Endothelial cell of umbilical vein (primary cell): Measurements from ENCODE around the gene XRRA1. TPM values are rescaled to one million over a fixed set of nuclear protein-coding genes. Genes with fewer than 3 reads are reported as not detected.

ENCODE experiments used
- BruUV-seq: library from RNA; stranded (reverse); fragments of 400-500 nt; replicated peaks from 2 replicates; lab custom pipeline; 2021; lab: Mats Ljungman, UMichigan
- CTCF ChIA-PET: fragments of 300-600, 350-600 bp; sonication (Branson Sonifier 250); formaldehyde crosslinking; loops from one replicate; lab custom pipeline; 2021; ENCODE audit warnings: antibody characterized with exemption, inconsistent platforms; lab: Charles Lee
- POLR2A ChIA-PET: fragments of 300-600, 350-600 bp; sonication (Branson Sonifier 250); formaldehyde crosslinking; loops from one replicate; lab custom pipeline; 2021; ENCODE audit warnings: antibody characterized with exemption, inconsistent platforms; lab: Charles Lee
- DNase-seq: peaks from one replicate; pipeline ENCODE4 v3.0.0-alpha.2; 2011; ENCODE audit warnings: low read depth, low spot score
- FAIRE-seq: peaks from 2 replicates; lab custom pipeline; 2011; peaks lifted over from hg19 to GRCh38; lab: Jason Lieb, UNC
- H2AFZ ChIP-seq: 2 replicates; pipeline ENCODE4 v1.6.0; 2012; ENCODE audit warnings: low read depth, low read length, control low read depth, inconsistent platforms
- H3K27ac ChIP-seq: 2 replicates; pipeline ENCODE4 v1.5.1; 2011; ENCODE audit warnings: low read depth, mild to moderate bottlenecking, control low read depth, low read length, moderate library complexity; ENCODE audit not compliant: insufficient read depth
- H3K27me3 ChIP-seq, 2 experiments: 2 replicates each; pipeline versions ENCODE4 v1.6.0 to v1.6.1; 2011; ENCODE audit warnings: low read length in 2 of 2, mixed read lengths in 1 of 2; ENCODE audit not compliant: control insufficient read depth in 2 of 2, insufficient read depth in 2 of 2
- H3K36me3 ChIP-seq, 2 experiments: 2 replicates in 1 of 2; 3 replicates in 1 of 2; pipeline ENCODE4 v1.5.1; 2011; ENCODE audit warnings: low read length in 2 of 2, mild to moderate bottlenecking in 1 of 2, moderate library complexity in 1 of 2; ENCODE audit not compliant: control insufficient read depth in 2 of 2, insufficient read depth in 2 of 2; ENCODE audit errors: extremely low read depth in 1 of 2
- H3K4me1 ChIP-seq: 3 replicates; pipeline ENCODE4 v1.5.1; 2011; ENCODE audit warnings: mild to moderate bottlenecking, low read length; ENCODE audit not compliant: control insufficient read depth, insufficient read depth; ENCODE audit errors: extremely low read depth
- H3K4me2 ChIP-seq: 2 replicates; pipeline ENCODE4 v1.6.1; 2011; ENCODE audit warnings: low read length, control low read depth, mixed read lengths; ENCODE audit not compliant: insufficient read depth
- H3K4me3 ChIP-seq, 3 experiments: fragments of 200-600 bp in 1 of 3; sonication (generic), shearing (Covaris generic) in 1 of 3; replicated peaks in 1 of 3; 2 replicates each; pipeline ENCODE4 v1.5.1; 2011 to 2016; ENCODE audit warnings: control low read depth in 3 of 3, low read length in 3 of 3, mild to moderate bottlenecking in 2 of 3, inconsistent platforms in 1 of 3, low read depth in 1 of 3, moderate library complexity in 1 of 3; ENCODE audit not compliant: insufficient read depth in 1 of 3
- H3K79me2 ChIP-seq: 2 replicates; pipeline ENCODE4 v1.6.0; 2012; ENCODE audit warnings: low read length, inconsistent platforms; ENCODE audit not compliant: control insufficient read depth, insufficient read depth
- H3K9ac ChIP-seq: replicated peaks from 2 replicates; pipeline ENCODE3; 2011; ENCODE audit warnings: low read length, control low read depth; ENCODE audit not compliant: insufficient read depth; ENCODE audit errors: extremely low read depth
- H3K9me1 ChIP-seq: replicated peaks from 3 replicates; pipeline ENCODE4 v1.6.0; 2011; ENCODE audit warnings: mild to moderate bottlenecking, low read length; ENCODE audit not compliant: control insufficient read depth, insufficient read depth; ENCODE audit errors: extremely low read depth
- H3K9me3 ChIP-seq: replicated peaks from 2 replicates; pipeline ENCODE4 v1.5.1; 2012; ENCODE audit warnings: low read length, inconsistent platforms; ENCODE audit not compliant: control insufficient read depth, insufficient read depth
- H4K20me1 ChIP-seq: replicated peaks from 2 replicates; pipeline ENCODE3; 2011; ENCODE audit warnings: mild to moderate bottlenecking, low read length; ENCODE audit not compliant: control insufficient read depth, insufficient read depth; ENCODE audit errors: extremely low read depth
- CTCF ChIP-seq, 2 donors: IDR thresholded peaks; 1 replicate in 1 of 2; 2 replicates in 1 of 2; pipeline ENCODE4 v1.5.1; 2011; ENCODE audit warnings: low read length in 2 of 2, mild to moderate bottlenecking in 2 of 2, moderate library complexity in 2 of 2, control low read depth in 1 of 2, inconsistent platforms in 1 of 2, low read depth in 1 of 2; ENCODE audit not compliant: insufficient read depth in 1 of 2; ENCODE audit errors: extremely low read depth in 1 of 2
- EZH2 ChIP-seq: IDR thresholded peaks from 2 replicates; pipeline ENCODE4 v1.6.1; 2012; ENCODE audit warnings: borderline replicate concordance, low read depth, mild to moderate bottlenecking, moderate library complexity, low read length, inconsistent platforms; ENCODE audit not compliant: severe bottlenecking
- FOS ChIP-seq: IDR thresholded peaks from 2 replicates; pipeline ENCODE4 v1.6.1; 2011; ENCODE audit warnings: mild to moderate bottlenecking, low read length, moderate library complexity, borderline replicate concordance; ENCODE audit not compliant: insufficient read depth
- GATA2 ChIP-seq: IDR thresholded peaks from 2 replicates; pipeline ENCODE4 v1.7.0; 2011; ENCODE audit warnings: low read depth, mild to moderate bottlenecking, moderate library complexity, mixed read lengths, low read length; ENCODE audit not compliant: insufficient read length, insufficient read depth
- JUN ChIP-seq: IDR thresholded peaks from 2 replicates; pipeline ENCODE4 v1.6.1; 2011; ENCODE audit warnings: borderline replicate concordance, low read depth; ENCODE audit not compliant: insufficient read length, insufficient read depth
- MAX ChIP-seq: IDR thresholded peaks from 2 replicates; pipeline ENCODE4 v1.6.1; 2011; ENCODE audit not compliant: insufficient read depth, insufficient read length
- MYC ChIP-seq: IDR thresholded peaks from one replicate; pipeline ENCODE4 v1.6.1; 2011; ENCODE audit warnings: mild to moderate bottlenecking, low read depth, low read length
- POLR2A ChIP-seq: IDR thresholded peaks from 2 replicates; pipeline ENCODE4 v1.6.1; 2012; ENCODE audit warnings: low read depth, mild to moderate bottlenecking, control low read depth, low read length
- POLR2AphosphoS5 ChIP-seq: IDR thresholded peaks from 2 replicates; pipeline ENCODE4 v1.6.1; 2012; ENCODE audit warnings: low read depth, mild to moderate bottlenecking, control low read depth, low read length, moderate library complexity; ENCODE audit not compliant: insufficient read depth
- dilution Hi-C: fragments of 300-500 bp; cut with MboI; formaldehyde crosslinking; loops from one replicate; pipeline ENCODE4 v1.15.0; 2019; ENCODE audit warnings: low sequenced_read_pairs; ENCODE audit not compliant: extremely low pct_ligation_motif_present
- intact Hi-C: fragments of 100-400 bp; cut with micrococcal nuclease; formaldehyde crosslinking; loops from one replicate; pipeline ENCODE4 v1.10.0; 2022
- polyA plus RNA-seq, 4 experiments: library from polyadenylated mRNA; depleted of rRNA in 3 of 4; stranded (reverse) in 3 of 4; unstranded in 1 of 4; fragments of >200 nt; gene quantifications; 2 replicates each; pipeline versions ENCODE4 v1.2.1 to v1.2.3, GENCODE V29; 2011 to 2012; ENCODE audit warnings: missing spikeins in 1 of 4
- total RNA-seq: library from RNA; stranded (reverse); gene quantifications from 2 replicates; pipeline ENCODE4 v1.2.3, GENCODE V29; 2021

Gene XRRA1
- total and polyA plus RNA-seq, 2 donors (not counting 3 experiments of a cell fraction or from before 2014, with no cell fraction given): 8.6 to 11.2 TPM

DNA sequence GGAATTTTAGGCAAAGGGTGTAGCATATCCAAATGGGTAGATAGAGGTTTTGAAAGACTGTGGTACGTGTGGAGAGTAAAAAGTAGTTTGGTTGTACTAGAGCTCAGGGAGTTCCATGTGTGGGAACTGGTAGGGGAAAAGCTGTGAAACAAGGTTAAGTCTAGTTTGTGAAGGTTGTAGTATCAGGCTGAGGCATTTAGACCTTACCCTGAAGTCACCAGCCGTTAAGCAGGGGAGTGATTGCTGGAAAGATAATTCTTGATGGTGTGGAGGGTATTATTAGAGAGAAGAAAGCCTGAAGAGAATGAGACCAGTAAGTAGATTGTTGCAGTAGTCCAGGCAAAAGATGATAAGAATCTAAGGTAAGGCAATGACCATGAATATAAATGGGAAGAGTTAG is 132.2 kb downstream of the XRRA1 start:
- Histone ChIP-seq H3K27me3 (no peaks in the 10 kb centered on the region), H2AFZ (no peak overlapping the region), H3K9me1 (no peaks in the 10 kb centered on the region), H3K9ac (no peak overlapping the region), H3K79me2 (peaks cover 3% of the 10 kb centered on the region), H3K4me2 (no peak overlapping the region), H3K36me3 (peaks cover 2 to 4% of the 10 kb centered on the region in 2 experiments), H3K4me3 (no peak overlapping the region), H3K27ac (no peak overlapping the region), H3K4me1 (peaks cover 41% of the 10 kb centered on the region), H3K9me3 (no peaks in the 10 kb centered on the region), H4K20me1 (no peaks in the 10 kb centered on the region)
- DNase-seq (no peak), FAIRE-seq (no peak)
- TF ChIP-seq GATA2 (no peak), CTCF (IDR thresholded peaks at IDR 0.05; ENCODE audit: extremely low read depth in 1 of 2, insufficient read depth in 1 of 2, low read depth in 1 of 2, low read length in 2 of 2) (no peak), JUN (no peak), MAX (no peak), MYC (no peak), FOS (no peak), POLR2A (no peak), EZH2 (no peak), POLR2AphosphoS5 (no peak)
- POLR2A ChIA-PET: no interaction called here
- intact Hi-C loops: no loop called here
- CTCF ChIA-PET: interaction anchor here (1.3 to 1.4 kb wide), 2 partner anchors 11 to 77 kb away, joined by 4 read pairs; no protein-coding TSS in a partner anchor
- BruUV-seq: no TSS peak
- dilution Hi-C loops: no loop called here
